Body of pancreas (tissue), 4 donors: ENCODE data around the gene ASB2. TPM values are rescaled to one million over a fixed set of nuclear protein-coding genes. Genes with fewer than 3 reads are reported as not detected.
A peak's percentile ranks its signal among the peaks of the same experiment; 100 is the strongest.

ENCODE experiments used
- ATAC-seq: fragments of 150-250 bp; one replicate; pipeline ENCODE4 v1.9.1; 2016
- DNase-seq, 4 donors: peaks; one replicate each; pipeline ENCODE4 v3.0.0-alpha.2; 2019
- H3K27ac ChIP-seq, 4 donors: fragments of 200-600 bp; sonication (generic); 1 replicate in 3 of 4; 2 replicates in 1 of 4; pipeline versions ENCODE4 v1.5.1 to v1.6.1; 2016 to 2019; ENCODE audit warnings: mild to moderate bottlenecking in 1 of 4, mixed read lengths in 1 of 4, moderate library complexity in 1 of 4
- H3K27me3 ChIP-seq, 2 donors: fragments of 200-600 bp; sonication (generic); one replicate each; pipeline ENCODE4 v1.6.0; 2016; ENCODE audit warnings: mild to moderate bottlenecking in 1 of 2
- H3K36me3 ChIP-seq, 2 donors: fragments of 200-600 bp; sonication (generic); replicated peaks in 1 of 2; 2 replicates each; pipeline ENCODE4 v1.5.1; 2016; ENCODE audit warnings: low read depth in 2 of 2; ENCODE audit not compliant: insufficient read depth in 1 of 2
- H3K4me1 ChIP-seq: fragments of 200-600 bp; sonication (generic); one replicate; pipeline ENCODE4 v1.6.0; 2016
- H3K4me3 ChIP-seq, 2 donors: fragments of 200-600 bp; sonication (generic); 1 replicate in 1 of 2; 2 replicates in 1 of 2; pipeline ENCODE4 v1.5.1; 2016 to 2019
- H3K9me3 ChIP-seq, 3 donors: fragments of 200-600 bp; sonication (generic); 1 replicate in 2 of 3; 2 replicates in 1 of 3; pipeline ENCODE4 v1.5.1; 2016
- POLR2A ChIP-seq, 3 donors: fragments of 450-650 bp; IDR thresholded peaks; one replicate each; pipeline ENCODE4 v1.6.1; 2016; ENCODE audit warnings: antibody characterized with exemption in 3 of 3, mild to moderate bottlenecking in 2 of 3
- WGBS, 2 donors: methylation state at CpG; one replicate each; pipeline ENCODE4 v1.1.5; 2017; 5-methylcytosine and 5-hydroxymethylcytosine counted together
- intact Hi-C: fragments of 100-400 bp; cut with DNase I; formaldehyde crosslinking; loops from one replicate; pipeline ENCODE4 v1.15.1; 2023
- total RNA-seq, 2 donors: library from RNA; depleted of rRNA; stranded (reverse); fragments of >200 nt; gene quantifications; one replicate each; pipeline ENCODE4 v1.1.0, GENCODE V29; 2016
- TF ChIP-seq, protein P1 (sequence below), 7 experiments: fragments of 450-650 bp in 4 of 7; fragments of 200-600 bp in 3 of 7; sonication (generic) in 3 of 7; IDR thresholded peaks; one replicate each; pipeline ENCODE4 v1.5.1; 2016 to 2019; ENCODE audit warnings: antibody characterized with exemption in 7 of 7

The ASB2 gene
- total RNA-seq, 2 donors from 2014 or later, result 0.33 to 7.0 TPM

DNA sequence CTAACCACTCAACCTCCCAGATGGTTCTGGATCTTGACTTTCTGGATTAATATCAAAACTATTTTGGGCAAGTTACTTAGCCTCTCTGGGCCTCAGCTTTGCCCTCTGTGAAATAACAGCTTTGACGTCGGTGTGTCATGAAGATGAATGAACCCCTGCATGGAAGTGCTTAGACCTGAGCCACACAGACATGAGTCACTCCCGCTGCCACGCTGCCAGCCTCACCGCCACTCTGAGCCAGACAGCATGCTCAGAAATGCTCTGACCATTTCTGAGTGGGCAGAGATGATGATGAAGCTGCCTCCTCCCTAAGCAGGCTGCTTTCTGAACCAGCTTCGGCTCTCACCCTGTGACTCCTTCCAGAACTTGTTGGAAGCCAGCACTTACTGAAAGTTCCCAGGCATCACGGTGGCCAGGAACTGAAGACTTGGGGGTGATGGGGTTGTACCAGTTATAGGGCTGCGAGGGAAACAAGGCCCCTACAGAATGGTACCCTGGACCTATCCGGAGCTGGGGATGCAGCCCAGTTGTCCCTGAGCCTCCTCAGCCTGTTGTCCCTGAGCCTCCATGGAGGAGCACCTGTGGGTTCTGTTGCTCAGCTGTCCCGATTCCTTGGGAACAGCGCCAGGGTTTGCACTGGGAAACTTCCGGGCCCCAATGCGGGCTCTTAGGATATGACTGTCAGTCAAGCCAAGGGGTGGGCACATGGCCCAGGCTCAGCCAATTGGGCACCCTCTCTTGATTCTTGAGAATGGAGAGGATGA, 18.7 kb upstream of the ASB2 start:
- intact Hi-C loops, result no loop called here
- no peak for TF ChIP-seq POLR2A (IDR thresholded peaks at IDR 0.05)
- TF ChIP-seq, protein P1, sequence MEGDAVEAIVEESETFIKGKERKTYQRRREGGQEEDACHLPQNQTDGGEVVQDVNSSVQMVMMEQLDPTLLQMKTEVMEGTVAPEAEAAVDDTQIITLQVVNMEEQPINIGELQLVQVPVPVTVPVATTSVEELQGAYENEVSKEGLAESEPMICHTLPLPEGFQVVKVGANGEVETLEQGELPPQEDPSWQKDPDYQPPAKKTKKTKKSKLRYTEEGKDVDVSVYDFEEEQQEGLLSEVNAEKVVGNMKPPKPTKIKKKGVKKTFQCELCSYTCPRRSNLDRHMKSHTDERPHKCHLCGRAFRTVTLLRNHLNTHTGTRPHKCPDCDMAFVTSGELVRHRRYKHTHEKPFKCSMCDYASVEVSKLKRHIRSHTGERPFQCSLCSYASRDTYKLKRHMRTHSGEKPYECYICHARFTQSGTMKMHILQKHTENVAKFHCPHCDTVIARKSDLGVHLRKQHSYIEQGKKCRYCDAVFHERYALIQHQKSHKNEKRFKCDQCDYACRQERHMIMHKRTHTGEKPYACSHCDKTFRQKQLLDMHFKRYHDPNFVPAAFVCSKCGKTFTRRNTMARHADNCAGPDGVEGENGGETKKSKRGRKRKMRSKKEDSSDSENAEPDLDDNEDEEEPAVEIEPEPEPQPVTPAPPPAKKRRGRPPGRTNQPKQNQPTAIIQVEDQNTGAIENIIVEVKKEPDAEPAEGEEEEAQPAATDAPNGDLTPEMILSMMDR (IDR thresholded peaks at IDR 0.05), result no peak
- no peak overlapping the region for H3K27ac ChIP-seq
- ATAC-seq, result peak; percentile 54
- WGBS, 2 donors, result 45 to 49% methylated on average over 11 to 13 of the region's 13 CpGs
- DNase-seq, result peak; percentile 50 to 77 (median 68)
- no peaks in the 10 kb centered on the region for H3K36me3 ChIP-seq
- H3K27me3 ChIP-seq, result no peaks in the 10 kb centered on the region
- no peak overlapping the region for H3K4me3 ChIP-seq
- H3K4me1 ChIP-seq, result no peaks in the 10 kb centered on the region
- H3K9me3 ChIP-seq, result no peaks in the 10 kb centered on the region

DNA sequence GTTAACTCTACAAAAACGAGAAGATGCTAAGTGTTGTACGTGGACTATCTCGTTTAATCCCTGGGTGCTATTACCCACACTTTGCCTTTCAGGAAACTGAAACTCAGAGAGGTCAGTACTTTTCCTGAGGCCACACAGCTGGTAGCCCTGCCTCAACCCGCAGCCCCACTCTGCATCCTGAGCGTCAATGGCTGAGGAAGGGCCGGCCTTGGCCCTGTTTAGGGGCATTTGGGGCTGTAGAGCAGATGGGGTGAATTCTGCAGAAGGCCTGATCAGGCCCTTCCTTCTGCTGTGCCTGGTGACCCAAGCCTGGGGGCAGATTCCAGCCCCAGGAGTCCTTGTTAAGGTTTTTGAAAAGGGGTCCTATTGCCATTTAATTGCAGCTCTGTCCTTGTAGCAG, 17.0 kb upstream of the ASB2 start:
- Histone ChIP-seq H3K4me3 (no peak overlapping the region), H3K27me3 (no peaks in the 10 kb centered on the region), H3K4me1 (no peaks in the 10 kb centered on the region), H3K27ac (no peak overlapping the region), H3K9me3 (no peaks in the 10 kb centered on the region), H3K36me3 (no peaks in the 10 kb centered on the region)
- DNase-seq, result no peak
- intact Hi-C loops, result no loop called here
- TF ChIP-seq, protein P1 (IDR thresholded peaks at IDR 0.05), result no peak
- TF ChIP-seq POLR2A (IDR thresholded peaks at IDR 0.05), result no peak
- 71 to 86% methylated on average over 6 of the region's 6 CpGs for WGBS, 2 donors
- no peak for ATAC-seq

DNA sequence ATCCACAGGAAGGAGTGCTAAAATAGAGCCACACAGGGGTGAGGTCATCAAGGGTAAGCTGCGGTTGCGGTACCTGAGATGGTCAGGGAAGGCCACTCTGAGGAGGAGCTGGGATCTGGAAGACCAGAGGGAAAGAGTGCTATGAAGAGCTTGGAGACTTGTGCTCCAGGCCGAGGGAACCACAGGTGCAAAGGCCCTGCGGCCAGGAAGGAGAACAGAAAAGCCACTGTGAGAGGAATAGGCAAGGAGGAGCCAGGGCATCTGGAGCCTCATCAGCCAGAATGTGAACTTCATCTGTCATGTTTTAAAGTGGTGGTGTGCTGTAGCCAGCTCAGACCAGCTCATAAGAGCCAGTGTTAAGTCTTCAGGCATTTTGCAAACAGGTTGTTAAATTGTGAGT, 15.3 kb upstream of the ASB2 start:
- TF ChIP-seq POLR2A (IDR thresholded peaks at IDR 0.05), result no peak
- TF ChIP-seq, protein P1 (IDR thresholded peaks at IDR 0.05), result no peak
- intact Hi-C loops, result no loop called here
- H3K36me3 ChIP-seq, result no peaks in the 10 kb centered on the region
- no peaks in the 10 kb centered on the region for H3K27me3 ChIP-seq
- no peak for ATAC-seq
- H3K9me3 ChIP-seq, result no peaks in the 10 kb centered on the region
- no peak for DNase-seq
- no peak overlapping the region for H3K4me3 ChIP-seq
- 88 to 93% methylated on average over 4 of the region's 4 CpGs for WGBS, 2 donors
- no peaks in the 10 kb centered on the region for H3K4me1 ChIP-seq
- no peak overlapping the region for H3K27ac ChIP-seq

DNA sequence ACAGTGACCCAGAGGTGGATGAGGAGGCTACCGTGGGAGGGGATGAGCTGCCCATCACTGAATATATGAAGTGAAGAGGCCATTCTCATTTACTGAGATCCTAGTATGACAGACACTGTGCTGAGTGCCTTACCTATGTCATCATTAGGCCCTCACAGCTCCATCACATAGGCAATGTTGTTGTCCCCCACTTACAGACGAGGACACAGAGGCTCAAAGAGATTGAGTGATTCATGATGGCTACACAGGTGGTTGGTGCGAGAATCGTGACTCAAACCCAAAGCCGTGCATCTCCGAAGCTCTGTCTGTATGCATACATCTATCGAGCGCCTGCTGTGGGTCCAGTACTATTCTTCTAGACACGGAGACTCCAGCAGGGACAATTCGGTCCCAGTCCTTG, 14.8 kb upstream of the ASB2 start:
- no peak for DNase-seq
- intact Hi-C loops, result no loop called here
- H3K36me3 ChIP-seq, result no peaks in the 10 kb centered on the region

More for the DNA sequence above, 14.8 kb upstream of the ASB2 start:
- Histone ChIP-seq H3K4me1 (no peaks in the 10 kb centered on the region), H3K9me3 (no peaks in the 10 kb centered on the region), H3K4me3 (no peak overlapping the region), H3K27me3 (no peaks in the 10 kb centered on the region), H3K27ac (no peak overlapping the region)
- 83 to 84% methylated on average over 10 of the region's 10 CpGs for WGBS, 2 donors
- no peak for ATAC-seq
- TF ChIP-seq, protein P1 (IDR thresholded peaks at IDR 0.05), result no peak
- TF ChIP-seq POLR2A (IDR thresholded peaks at IDR 0.05), result no peak
